Hindlimb muscle (tissue), 1 donor: ENCODE measurements around the gene HEPACAM2. TPM values are rescaled to one million over a fixed set of nuclear protein-coding genes. Genes with fewer than 3 reads are reported as not detected.
A peak's percentile ranks its signal among the peaks of the same experiment; 100 is the strongest.

Source experiments
- DNase-seq: peaks from one replicate; pipeline ENCODE4 v3.0.0-alpha.2; 2013
- polyA plus RNA-seq: library from polyadenylated mRNA; unstranded; fragments of 120-200 nt; gene quantifications from one replicate; pipeline ENCODE4 v1.2.1, GENCODE V29; 2013; ENCODE audit not compliant: insufficient read length

The HEPACAM2 gene
- polyA plus RNA-seq = 0.09 TPM

DNA sequence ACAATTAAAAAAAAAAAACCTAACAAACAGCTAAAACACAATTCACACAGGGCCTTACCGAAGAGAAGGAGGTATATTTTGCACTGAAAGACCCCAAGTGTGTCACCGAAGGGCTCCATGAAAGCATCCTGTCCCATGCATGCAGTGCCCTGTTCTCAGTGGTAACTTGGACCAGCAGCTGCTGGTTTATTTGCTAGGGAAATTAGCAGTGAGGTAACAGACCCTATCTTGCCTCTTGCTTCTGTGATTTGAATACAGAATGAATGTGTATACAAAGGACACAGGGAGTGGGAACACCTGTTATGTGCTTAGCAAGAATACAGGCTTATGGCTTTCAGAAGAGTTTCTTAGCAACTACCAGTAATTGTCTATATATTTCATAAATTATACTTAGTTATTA, at the start of gene HEPACAM2:
Gene HEPACAM2, minus strand, starts transcription at position 160 of the 400 bp plus-strand sequence.
- DNase-seq = no peak

DNA sequence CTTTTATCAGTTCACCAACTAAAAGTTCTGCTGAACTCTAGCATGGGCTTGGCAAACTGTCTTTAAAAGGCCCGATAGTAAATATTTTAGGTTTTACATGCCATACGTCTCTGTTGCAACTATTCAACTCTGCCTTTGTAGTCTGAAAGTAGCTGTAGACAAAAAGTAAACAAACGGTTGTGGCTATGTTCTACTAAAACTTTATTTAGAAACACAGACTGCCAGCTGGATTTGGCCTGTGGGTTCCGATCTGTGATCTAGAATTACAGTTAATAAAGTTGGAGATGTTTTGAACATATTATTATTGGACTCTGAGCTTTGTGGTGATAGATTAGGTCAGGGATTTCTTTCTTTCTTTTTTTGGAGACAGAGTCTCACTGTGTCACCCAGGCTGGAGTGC, 39.0 kb upstream of the HEPACAM2 start:
- DNase-seq = no peak

DNA sequence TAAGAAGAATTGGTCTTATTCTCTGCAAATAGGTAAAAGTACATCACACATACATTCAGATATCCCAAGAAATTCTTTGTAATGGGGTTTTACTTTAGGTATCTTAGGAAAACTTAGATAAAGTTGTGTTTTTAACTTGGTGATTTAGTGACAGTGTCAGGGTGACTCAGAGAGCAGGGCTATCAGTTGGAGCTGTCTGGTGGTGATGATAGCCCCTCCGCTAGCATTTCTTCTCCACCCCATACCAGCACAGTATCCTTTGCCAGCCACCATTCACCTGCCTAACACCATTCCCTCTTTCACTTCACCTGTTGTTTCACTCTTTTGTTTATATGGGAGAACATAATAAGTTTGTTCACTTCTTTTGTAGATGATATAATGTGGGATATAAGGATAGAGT, 36.3 kb upstream of the HEPACAM2 start:
- no peak for DNase-seq

- DNase-seq = no peak
Measured at GRCh38 chr7:93258661-93259060, 32.4 kb upstream of the HEPACAM2 start.

DNA sequence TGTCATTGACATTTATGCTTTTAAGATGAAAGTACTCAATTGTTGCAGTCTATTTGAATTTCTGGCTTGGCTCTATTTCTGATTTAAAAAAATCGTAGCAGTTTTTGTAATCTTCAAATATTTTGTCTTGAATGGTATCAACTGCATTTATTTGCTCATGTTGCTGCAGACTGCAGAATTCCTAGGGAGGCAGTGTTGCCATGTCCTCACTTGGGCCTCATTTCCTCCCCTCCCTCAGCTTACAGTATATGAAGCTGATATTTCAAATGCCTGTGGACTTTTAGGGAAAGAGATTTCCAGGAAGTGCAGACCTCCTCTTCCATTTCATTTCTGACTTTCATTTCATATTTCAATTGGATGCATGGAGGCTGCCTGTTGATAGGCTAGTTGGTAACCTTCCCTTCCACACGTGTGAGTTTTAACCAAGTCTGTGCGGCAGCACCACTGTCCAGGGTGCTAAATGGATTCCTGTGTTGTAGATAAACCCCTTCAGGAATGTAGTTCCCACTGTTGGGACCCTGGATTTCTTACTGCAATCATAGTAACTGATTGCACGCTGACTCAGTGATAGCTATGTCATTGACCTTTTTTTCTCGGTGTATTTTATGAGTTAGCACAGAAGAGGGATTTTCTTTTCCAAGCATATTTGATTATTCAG, 23.4 kb upstream of the HEPACAM2 start:
- no peak for DNase-seq

DNA sequence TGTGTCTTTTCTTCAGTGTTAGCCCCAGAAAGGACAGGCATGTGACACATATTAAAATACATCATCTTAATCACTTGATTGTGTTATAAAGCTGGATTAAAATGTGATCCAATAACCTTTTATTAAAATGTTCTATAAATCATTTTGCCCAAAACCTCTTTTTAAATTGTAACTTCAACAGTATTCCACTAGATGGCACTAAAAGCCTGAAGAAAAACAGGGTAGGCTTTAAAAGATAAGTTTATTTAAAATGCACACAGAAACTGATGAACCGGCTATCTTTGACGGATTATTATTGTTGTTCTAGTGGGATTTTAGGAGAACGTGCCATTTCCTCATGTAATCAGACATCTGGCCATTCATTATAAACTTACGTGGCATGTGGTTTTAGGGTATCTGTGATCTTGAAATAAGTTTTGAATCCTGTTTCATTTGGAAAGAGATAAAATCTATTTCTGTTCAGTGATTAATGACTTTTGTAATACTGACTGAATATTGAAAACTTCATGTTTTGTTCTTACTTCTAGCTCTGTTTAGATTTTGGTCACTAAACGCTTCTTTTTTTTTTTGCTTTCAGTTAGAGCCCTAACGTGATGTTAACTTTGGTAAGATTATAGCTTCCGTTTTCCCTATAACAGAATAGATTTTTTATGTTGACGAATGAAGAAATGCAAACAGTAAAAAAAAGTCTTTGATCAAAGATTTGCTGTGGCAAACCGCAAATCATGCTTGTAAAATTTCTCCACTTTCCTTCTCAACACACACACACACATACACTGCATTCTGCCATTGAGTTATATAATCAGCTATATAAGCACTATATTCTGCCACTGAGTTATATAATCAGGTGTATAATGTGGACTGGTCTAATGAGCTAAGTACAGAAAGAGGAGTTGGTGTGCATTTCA, 19.5 kb upstream of the HEPACAM2 start:
- peak; percentile 8 for DNase-seq

GRCh38 chr7:93242106-93242505, 15.8 kb upstream of the HEPACAM2 start:
- no peak for DNase-seq

DNA sequence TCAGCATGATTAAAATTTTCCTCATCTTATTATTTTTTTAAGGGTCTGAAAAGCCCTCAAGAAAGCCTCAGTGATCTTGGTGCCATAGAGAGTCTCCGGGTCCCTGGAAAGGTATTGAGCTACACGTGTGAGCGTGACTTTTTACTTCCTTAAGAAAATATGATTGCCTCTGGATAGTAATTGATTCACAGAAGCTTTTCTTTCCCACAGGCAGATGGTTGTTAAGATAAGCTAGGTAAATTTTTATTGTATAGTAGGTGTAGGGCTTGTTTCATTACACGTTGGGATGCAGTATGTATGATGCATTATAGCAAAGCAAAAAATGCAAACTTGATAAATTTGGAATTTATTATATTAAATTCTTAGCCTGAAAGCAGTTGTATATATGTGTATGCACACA, 13.6 kb upstream of the HEPACAM2 start:
- DNase-seq = no peak

DNA sequence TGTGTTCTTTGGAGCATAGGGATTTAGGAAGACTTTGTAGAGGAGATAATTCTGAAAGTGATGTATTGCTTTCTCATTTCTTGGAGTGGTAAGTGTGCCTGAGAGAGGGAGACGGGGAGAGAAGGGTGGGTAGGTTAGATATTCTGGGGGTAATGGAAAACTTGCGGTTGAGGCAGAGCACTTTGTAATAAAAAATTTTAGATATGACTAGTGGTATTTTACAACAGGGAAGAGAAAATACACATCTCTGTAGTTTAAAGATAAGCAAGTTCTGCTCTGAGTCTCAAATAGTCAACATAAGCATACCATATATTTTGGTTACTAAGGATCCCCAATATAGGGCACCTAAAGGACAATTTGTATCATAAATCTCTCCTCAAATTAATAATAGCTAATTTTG, 12.5 kb upstream of the HEPACAM2 start:
- no peak for DNase-seq

GRCh38 chr7:93238131-93238530, 11.9 kb upstream of the HEPACAM2 start:
- DNase-seq = no peak

- no peak for DNase-seq
Measured at GRCh38 chr7:93235541-93235940, 9.3 kb upstream of the HEPACAM2 start.

GRCh38 chr7:93232673-93233018, 6.4 kb upstream of the HEPACAM2 start:
- peak; percentile 16 for DNase-seq

DNA sequence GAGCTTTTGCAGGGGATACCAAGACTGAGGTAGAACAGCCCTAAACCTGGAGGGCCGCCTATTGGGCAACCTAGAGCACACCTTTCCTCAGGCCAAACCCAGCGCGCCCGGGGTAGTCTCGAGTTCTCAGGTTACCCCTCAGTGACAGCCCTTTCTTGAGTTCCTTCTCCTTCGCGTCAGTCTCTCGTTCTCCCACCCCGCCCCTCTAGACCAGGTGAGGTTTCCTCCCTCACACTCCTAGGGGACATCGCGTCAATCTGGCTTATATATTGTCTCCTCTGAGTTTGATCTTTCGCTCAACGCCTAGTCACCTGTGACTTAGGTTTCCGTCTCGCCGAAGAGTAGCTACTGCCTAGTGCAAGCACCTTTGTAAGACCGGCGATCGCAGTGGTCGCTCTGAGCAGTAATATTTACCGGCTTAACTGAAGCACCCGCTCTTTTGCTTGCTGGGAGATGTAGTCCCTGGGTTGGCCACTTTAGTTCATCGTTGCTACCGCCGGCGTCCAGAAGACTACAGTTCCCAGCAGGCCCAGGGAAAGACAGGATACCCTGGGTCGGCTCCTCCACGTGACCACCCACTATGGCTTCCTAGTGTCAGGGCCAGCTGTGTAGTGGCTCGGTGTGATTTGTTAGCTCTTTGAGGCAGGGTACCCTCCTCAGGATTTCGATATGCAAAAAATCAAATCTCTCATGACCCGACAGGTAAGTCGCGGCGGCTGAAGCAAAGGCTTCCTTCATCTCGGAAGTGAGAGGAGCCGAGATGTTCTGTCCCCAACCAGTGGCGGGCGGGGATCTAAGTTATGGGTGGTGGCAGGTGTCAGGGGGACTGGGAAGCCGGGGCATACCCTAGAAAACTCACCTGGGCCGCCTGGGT, 5.8 kb upstream of the HEPACAM2 start, which contains the start of gene VPS50:
Gene VPS50, plus strand, starts transcription at position 568 of the 874 bp plus-strand sequence. Its CDS starts 102 bp downstream, at position 670.
- DNase-seq = peak; percentile 94

DNA sequence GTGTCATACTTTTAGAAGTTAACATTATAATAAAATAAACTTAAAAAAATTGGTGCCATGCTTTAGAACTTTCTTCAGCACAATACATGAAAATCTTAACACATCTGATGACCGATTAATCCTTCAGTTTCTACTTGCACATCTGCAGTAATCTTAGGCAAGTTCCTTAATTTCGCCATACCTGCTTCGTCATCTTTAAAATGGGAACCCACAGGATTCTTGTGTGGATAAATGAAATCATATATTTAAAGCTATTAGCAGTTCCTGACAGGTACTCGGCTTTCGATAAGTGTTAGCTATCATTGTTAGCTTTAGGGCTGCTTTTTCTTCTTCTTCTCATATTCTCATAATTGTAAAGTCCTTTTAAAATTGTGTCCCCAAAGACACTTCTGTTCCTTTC, 5.0 kb upstream of the HEPACAM2 start:
- DNase-seq = no peak

DNA sequence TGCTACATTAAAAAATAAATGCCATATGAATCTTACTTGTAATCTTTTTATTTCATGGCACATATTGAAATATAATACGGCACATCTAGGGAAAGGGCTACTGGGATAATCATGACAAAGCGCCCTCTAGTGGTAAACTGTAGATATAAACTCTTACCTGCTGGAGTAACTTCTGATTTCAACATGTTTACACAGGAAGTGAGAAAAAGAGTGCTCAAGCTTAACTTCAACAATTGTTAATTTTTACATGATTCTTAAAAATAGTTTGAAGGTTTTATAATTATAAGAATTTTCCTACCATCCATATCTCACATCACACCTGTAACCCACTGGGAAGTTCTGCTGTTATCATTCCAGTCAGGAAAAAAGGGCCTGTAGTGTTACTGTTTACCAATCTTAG, 2.0 kb upstream of the HEPACAM2 start:
- DNase-seq = peak; percentile 18

GRCh38 chr7:93219868-93220267, 6.4 kb downstream of the HEPACAM2 start:
- DNase-seq = no peak

GRCh38 chr7:93218997-93219827, 7.1 kb downstream of the HEPACAM2 start:
- DNase-seq = no peak

- DNase-seq = no peak
Measured at GRCh38 chr7:93212881-93213280, 13.4 kb downstream of the HEPACAM2 start.

DNA sequence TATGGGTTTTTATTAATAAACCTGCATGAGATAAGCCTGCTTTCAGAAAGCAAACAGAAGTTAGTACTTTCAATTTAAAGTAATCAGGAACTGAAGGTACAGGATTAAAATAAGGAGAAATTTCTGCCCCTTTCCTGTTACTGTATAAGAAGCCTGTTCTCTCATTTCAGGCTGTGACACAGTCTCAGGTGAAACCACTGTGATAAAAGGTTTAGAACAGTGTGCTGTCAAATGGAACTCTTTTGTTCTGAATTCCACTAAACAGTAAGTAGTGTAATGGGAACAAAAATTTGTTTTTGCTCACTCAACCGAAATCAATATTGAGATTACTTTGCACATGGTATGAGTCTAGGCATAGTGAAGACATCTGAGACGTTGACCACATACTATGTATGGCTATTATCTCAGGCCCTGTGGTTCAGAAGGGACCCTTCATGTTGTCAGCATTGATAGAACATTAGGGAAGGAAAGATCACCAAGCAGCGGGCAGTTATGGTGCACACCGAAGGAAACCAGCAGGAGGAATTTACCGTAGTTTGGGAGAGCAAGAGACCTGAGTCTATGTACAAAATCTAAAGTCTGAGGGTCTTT, 14.9 kb downstream of the HEPACAM2 start:
- DNase-seq = no peak

- DNase-seq = no peak
Measured at GRCh38 chr7:93205046-93205445, 21.2 kb downstream of the HEPACAM2 start.

- DNase-seq = no peak
Measured at GRCh38 chr7:93203496-93203895, 22.8 kb downstream of the HEPACAM2 start.
